HG02588 (cell line): ENCODE data around the gene MMP14.
"Not testable (repeated sequence)": the region's sequence is repeated elsewhere in the genome, so short reads cannot be mapped to it uniquely, and the experiment has no call there.

Experiments
- ATAC-seq: cut with Tn5 transposase; IDR thresholded peaks from one replicate; pipeline ENCODE4 v1.9.1; 2021; ENCODE audit warnings: mild to moderate bottlenecking, moderate library complexity; ENCODE audit not compliant: unreplicated experiment

MMP14 gene

GRCh38 chr14:22854963-22855724, 18.8 kb downstream of the MMP14 start:
- ATAC-seq, result no peak

- no peak for ATAC-seq
Measured at GRCh38 chr14:22856428-22856827, 20.0 kb downstream of the MMP14 start.

- ATAC-seq, result not testable (repeated sequence)
Measured at GRCh38 chr14:22860377-22860776, 24.0 kb downstream of the MMP14 start.

GRCh38 chr14:22861651-22862050, 25.3 kb downstream of the MMP14 start:
- no peak for ATAC-seq

GRCh38 chr14:22864979-22865378, 28.6 kb downstream of the MMP14 start:
- no peak for ATAC-seq

GRCh38 chr14:22865424-22866405, 29.3 kb downstream of the MMP14 start:
- ATAC-seq, result no peak

GRCh38 chr14:22866874-22867273, 30.5 kb downstream of the MMP14 start:
- ATAC-seq, result no peak

GRCh38 chr14:22870811-22871223, 34.4 kb downstream of the MMP14 start:
- ATAC-seq, result peak; percentile 30

- ATAC-seq, result peak; percentile 86
Measured at GRCh38 chr14:22871224-22872032, 35.0 kb downstream of the MMP14 start, which contains the start of gene LRP10. LRP10 (plus strand) TSS chr14:22871740; CDS start chr14:22872304, 564 bp downstream.

- peak; percentile 21 for ATAC-seq
Measured at GRCh38 chr14:22872033-22872832, 35.8 kb downstream of the MMP14 start.

- ATAC-seq, result no peak
Measured at GRCh38 chr14:22872833-22873520, 36.6 kb downstream of the MMP14 start.

- ATAC-seq, result no peak
Measured at GRCh38 chr14:22875003-22875747, 38.8 kb downstream of the MMP14 start.

- no peak for ATAC-seq
Measured at GRCh38 chr14:22875748-22876319, 39.4 kb downstream of the MMP14 start.

GRCh38 chr14:22877000-22877501, 40.7 kb downstream of the MMP14 start:
- ATAC-seq, result no peak

- ATAC-seq, result no peak
Measured at GRCh38 chr14:22878271-22879246, 42.2 kb downstream of the MMP14 start.

- no peak for ATAC-seq
Measured at GRCh38 chr14:22882064-22882463, 45.7 kb downstream of the MMP14 start.
